HEK293 (cell line): ENCODE data around the gene CEP43.

Experiments
- CTCF ChIA-PET: fragments of 350-600 bp; formaldehyde crosslinking; extraction: SDS; loops from one replicate; lab custom pipeline; 2021; ENCODE audit warnings: antibody characterized with exemption; lab: Yijun Ruan, JAX
- POLR2A ChIA-PET: fragments of 300-600 bp; formaldehyde crosslinking; extraction: SDS; loops from one replicate; lab custom pipeline; 2020; ENCODE audit warnings: antibody characterized with exemption, inconsistent platforms; lab: Yijun Ruan, JAX
- H3K27ac ChIP-seq: fragments of 200-500 bp; sonication (Bioruptor generic); 2 replicates; pipeline ENCODE4 v1.5.1; 2014; ENCODE audit warnings: low read depth, low read length, control low read depth, inconsistent platforms; ENCODE audit errors: extremely low read depth
- H3K36me3 ChIP-seq, 2 experiments: fragments of 200-500 bp in 1 of 2; sonication (Bioruptor generic) in 1 of 2; 1 replicate in 1 of 2; 2 replicates in 1 of 2; pipeline ENCODE4 v1.5.1; 2014 to 2017; ENCODE audit warnings: inconsistent platforms in 2 of 2, low read length in 2 of 2; ENCODE audit not compliant: control insufficient read depth in 2 of 2, insufficient read depth in 1 of 2
- H3K4me1 ChIP-seq: fragments of 200-500 bp; sonication (Bioruptor generic); 2 replicates; pipeline ENCODE4 v1.5.1; 2014; ENCODE audit warnings: mild to moderate bottlenecking, low read length, inconsistent platforms; ENCODE audit not compliant: control insufficient read depth, insufficient read depth
- H3K4me3 ChIP-seq: 2 replicates; pipeline ENCODE4 v1.5.1; 2011; ENCODE audit warnings: low read depth, mild to moderate bottlenecking, control low read depth, low read length, moderate library complexity
- H3K9me3 ChIP-seq: fragments of 200-500 bp; sonication (Bioruptor generic); 2 replicates; pipeline ENCODE4 v1.5.1; 2014; ENCODE audit warnings: low read depth, low read length, inconsistent platforms; ENCODE audit not compliant: control insufficient read depth, insufficient read depth
- ATF2 ChIP-seq: fragments of 450-650 bp; formaldehyde crosslinking; IDR thresholded peaks from 2 replicates; pipeline ENCODE4 v1.5.1; 2016; ENCODE audit warnings: missing biosample characterization, missing genetic modification characterization, low read depth
- FEZF1 ChIP-seq: fragments of 450-650 bp; formaldehyde crosslinking; IDR thresholded peaks from 2 replicates; pipeline ENCODE4 v1.5.1; 2016; ENCODE audit warnings: missing biosample characterization, missing genetic modification characterization
- INSM2 ChIP-seq: fragments of 450-650 bp; formaldehyde crosslinking; IDR thresholded peaks from 2 replicates; pipeline ENCODE4 v1.5.1; 2016; ENCODE audit warnings: missing biosample characterization, missing genetic modification characterization
- MYNN ChIP-seq: fragments of 450-650 bp; formaldehyde crosslinking; IDR thresholded peaks from 2 replicates; pipeline ENCODE4 v1.5.1; 2016; ENCODE audit warnings: missing biosample characterization, missing genetic modification characterization, borderline replicate concordance
- MZF1 ChIP-seq: fragments of 450-650 bp; formaldehyde crosslinking; IDR thresholded peaks from 2 replicates; pipeline ENCODE4 v1.5.1; 2017; ENCODE audit warnings: missing biosample characterization, missing genetic modification characterization, borderline replicate concordance
- PATZ1 ChIP-seq: fragments of 450-650 bp; formaldehyde crosslinking; IDR thresholded peaks from 2 replicates; pipeline ENCODE4 v1.5.1; 2016; ENCODE audit warnings: missing biosample characterization, missing genetic modification characterization
- PRDM4 ChIP-seq: fragments of 450-650 bp; formaldehyde crosslinking; IDR thresholded peaks from 2 replicates; pipeline ENCODE4 v1.5.1; 2017; ENCODE audit warnings: missing biosample characterization, missing genetic modification characterization
- SALL2 ChIP-seq: fragments of 450-650 bp; formaldehyde crosslinking; IDR thresholded peaks from 2 replicates; pipeline ENCODE4 v1.5.0; 2017; ENCODE audit warnings: missing biosample characterization, mild to moderate bottlenecking, missing genetic modification characterization, borderline replicate concordance
- SP2 ChIP-seq: fragments of 450-650 bp; formaldehyde crosslinking; IDR thresholded peaks from 2 replicates; pipeline ENCODE4 v1.5.1; 2016; ENCODE audit warnings: missing biosample characterization, missing genetic modification characterization
- ZBTB21 ChIP-seq: fragments of 450-650 bp; formaldehyde crosslinking; IDR thresholded peaks from 2 replicates; pipeline ENCODE4 v1.5.1; 2017; ENCODE audit warnings: missing biosample characterization, missing genetic modification characterization
- ZEB2 ChIP-seq: fragments of 450-650 bp; formaldehyde crosslinking; IDR thresholded peaks from 2 replicates; pipeline ENCODE4 v1.5.1; 2016; ENCODE audit warnings: missing biosample characterization, missing genetic modification characterization
- ZNF138 ChIP-seq: fragments of 450-650 bp; formaldehyde crosslinking; IDR thresholded peaks from 2 replicates; pipeline ENCODE4 v1.5.1; 2016; ENCODE audit warnings: missing biosample characterization, missing genetic modification characterization, borderline replicate concordance
- ZNF146 ChIP-seq: fragments of 450-650 bp; formaldehyde crosslinking; IDR thresholded peaks from 2 replicates; pipeline ENCODE4 v1.5.1; 2016; ENCODE audit warnings: missing biosample characterization, missing genetic modification characterization
- ZNF174 ChIP-seq: fragments of 450-650 bp; formaldehyde crosslinking; IDR thresholded peaks from 2 replicates; pipeline ENCODE4 v1.5.0; 2017; ENCODE audit warnings: missing biosample characterization, mild to moderate bottlenecking, missing genetic modification characterization
- ZNF18 ChIP-seq: fragments of 450-650 bp; formaldehyde crosslinking; IDR thresholded peaks from 2 replicates; pipeline ENCODE4 v1.5.1; 2016; ENCODE audit warnings: missing biosample characterization, missing genetic modification characterization
- ZNF214 ChIP-seq: fragments of 450-650 bp; formaldehyde crosslinking; IDR thresholded peaks from 2 replicates; pipeline ENCODE4 v1.5.1; 2017; ENCODE audit warnings: missing biosample characterization, mild to moderate bottlenecking, missing genetic modification characterization, borderline replicate concordance
- ZNF23 ChIP-seq: fragments of 450-650 bp; formaldehyde crosslinking; IDR thresholded peaks from 2 replicates; pipeline ENCODE4 v1.5.1; 2016; ENCODE audit warnings: missing biosample characterization, missing genetic modification characterization, borderline replicate concordance
- ZNF324 ChIP-seq: fragments of 450-650 bp; formaldehyde crosslinking; IDR thresholded peaks from 2 replicates; pipeline ENCODE4 v1.5.1; 2016; ENCODE audit warnings: missing biosample characterization, missing genetic modification characterization
- ZNF335 ChIP-seq: fragments of 450-650 bp; formaldehyde crosslinking; conservative IDR thresholded peaks from 2 replicates; pipeline ENCODE4 v1.5.1; 2016; ENCODE audit warnings: missing biosample characterization, missing genetic modification characterization
- ZNF426 ChIP-seq: fragments of 450-650 bp; formaldehyde crosslinking; IDR thresholded peaks from 2 replicates; pipeline ENCODE4 v1.5.1; 2017; ENCODE audit warnings: missing biosample characterization, missing genetic modification characterization, mild to moderate bottlenecking, inconsistent platforms, moderate library complexity
- ZNF530 ChIP-seq: fragments of 450-650 bp; formaldehyde crosslinking; IDR thresholded peaks from 2 replicates; pipeline ENCODE4 v1.5.1; 2016; ENCODE audit warnings: low read depth, missing biosample characterization, missing genetic modification characterization
- ZNF768 ChIP-seq: fragments of 450-650 bp; formaldehyde crosslinking; IDR thresholded peaks from 2 replicates; pipeline ENCODE4 v1.5.1; 2018; ENCODE audit warnings: missing biosample characterization, mild to moderate bottlenecking, missing genetic modification characterization

Gene CEP43

GRCh38 chr6:167015302-167015701, 16.1 kb downstream of the CEP43 start:
- Histone ChIP-seq H3K27ac (no peak overlapping the region), H3K9me3 (no peaks in the 10 kb centered on the region), H3K36me3 (peaks cover 37 to 84% of the 10 kb centered on the region in 2 experiments), H3K4me3 (no peak overlapping the region), H3K4me1 (no peaks in the 10 kb centered on the region)
- ChIA-PET POLR2A (interaction anchor here (1.0 kb wide), 1 partner anchor 16 kb away, joined by 3 read pairs; the partner anchor contains the start of gene CEP43), CTCF (interaction anchor here (0.6 to 1.3 kb wide), 4 partner anchors 18 to 292 kb away, joined by 3 to 4 read pairs (median 4); no protein-coding TSS in a partner anchor)
- TF ChIP-seq ZBTB21 (tag by site-specific recombination) (no peak), ZNF324 (tag by site-specific recombination) (no peak), MYNN (tag by site-specific recombination) (no peak), SP2 (no peak), ZNF426 (tag by site-specific recombination) (no peak), MZF1 (tag by site-specific recombination) (no peak), ZNF174 (tag by site-specific recombination) (no peak), INSM2 (tag by site-specific recombination) (no peak)

GRCh38 chr6:167020206-167020605, 21.0 kb downstream of the CEP43 start:
- TF ChIP-seq ZNF138 (tag by site-specific recombination) = no peak
- TF ChIP-seq ZEB2 = no peak
- TF ChIP-seq ATF2 = no peak
- no peak for TF ChIP-seq ZNF530
- no peak for TF ChIP-seq SALL2 (tag by site-specific recombination)
- no peak for TF ChIP-seq ZNF146 (tag by site-specific recombination)
- no peak overlapping the region for H3K4me3 ChIP-seq
- ChIA-PET CTCF (interaction anchor here (0.6 to 0.7 kb wide), 2 partner anchors 22 to 246 kb away, joined by 3 to 5 read pairs; no protein-coding TSS in a partner anchor), POLR2A (interaction anchor here (0.7 kb wide), 1 partner anchor 926 kb away, joined by 4 read pairs; no protein-coding TSS in a partner anchor)
- H3K4me1 ChIP-seq = no peaks in the 10 kb centered on the region
- H3K27ac ChIP-seq = no peak overlapping the region
- H3K9me3 ChIP-seq = no peaks in the 10 kb centered on the region
- H3K36me3 ChIP-seq = peaks cover 28 to 82% of the 10 kb centered on the region in 2 experiments

- H3K27ac ChIP-seq = no peak overlapping the region
- no peaks in the 10 kb centered on the region for H3K4me1 ChIP-seq
- POLR2A ChIA-PET = no interaction called here
- H3K36me3 ChIP-seq = peaks cover 40 to 97% of the 10 kb centered on the region in 2 experiments
- CTCF ChIA-PET = interaction anchor here (0.6 kb wide), 1 partner anchor 136 kb away, joined by 4 read pairs; no protein-coding TSS in a partner anchor
- H3K9me3 ChIP-seq = no peaks in the 10 kb centered on the region
- no peak overlapping the region for H3K4me3 ChIP-seq
- TF ChIP-seq ZNF768 = no peak
- no peak for TF ChIP-seq ZNF18
- no peak for TF ChIP-seq ZNF214 (tag by site-specific recombination)
- TF ChIP-seq ZNF335 (tag by site-specific recombination) = no peak
- no peak for TF ChIP-seq FEZF1
- no peak for TF ChIP-seq ZNF23 (tag by site-specific recombination)
- no peak for TF ChIP-seq PATZ1 (tag by site-specific recombination)
- no peak for TF ChIP-seq ZNF138 (tag by site-specific recombination)
- TF ChIP-seq PRDM4 (tag by site-specific recombination) = no peak
Measured at GRCh38 chr6:167027308-167027707, 28.1 kb downstream of the CEP43 start.
